ENCODE measurements around the gene CHST5.
"Not testable (repeated sequence)": the region's sequence is repeated elsewhere in the genome, so short reads cannot be mapped to it uniquely, and the experiment has no call there.

CHST5 gene

GRCh38 chr16:75506107-75506506 is 29.8 kb downstream of the CHST5 start:
- DNase-seq (ENCODE audit: low spot score) = no peak

- no peak for DNase-seq (ENCODE audit: low spot score)
Observed at GRCh38 chr16:75503801-75504200, 32.1 kb downstream of the CHST5 start.

GRCh38 chr16:75502916-75503605 is 32.8 kb downstream of the CHST5 start:
- no peak for DNase-seq (ENCODE audit: low spot score)

GRCh38 chr16:75501820-75502219 is 34.1 kb downstream of the CHST5 start:
- not testable (repeated sequence) for DNase-seq (ENCODE audit: low spot score)

GRCh38 chr16:75501359-75501758 is 34.5 kb downstream of the CHST5 start:
- DNase-seq (ENCODE audit: low spot score) = no peak

GRCh38 chr16:75498605-75499322 is 37.1 kb downstream of the CHST5 start:
- DNase-seq (ENCODE audit: low spot score) = not testable (repeated sequence)

GRCh38 chr16:75497558-75497957 is 38.4 kb downstream of the CHST5 start:
- no peak for DNase-seq (ENCODE audit: low spot score)

GRCh38 chr16:75495076-75495674 is 40.7 kb downstream of the CHST5 start, which contains the start of gene CHST6:
Gene CHST6 (minus strand): TSS chr16:75495441. CDS start chr16:75479828, 15,613 bp downstream.
- DNase-seq (ENCODE audit: low spot score) = peak; percentile 86

GRCh38 chr16:75494661-75495075 is 41.2 kb downstream of the CHST5 start:
- no peak for DNase-seq (ENCODE audit: low spot score)

- no peak for DNase-seq (ENCODE audit: low spot score)
Observed at GRCh38 chr16:75494184-75494583, 41.7 kb downstream of the CHST5 start.

- no peak for DNase-seq (ENCODE audit: low spot score)
Observed at GRCh38 chr16:75491876-75492275, 44.0 kb downstream of the CHST5 start.

GRCh38 chr16:75488322-75488721 is 47.6 kb downstream of the CHST5 start:
- DNase-seq (ENCODE audit: low spot score) = no peak

- no peak for DNase-seq (ENCODE audit: low spot score)
Observed at GRCh38 chr16:75486676-75487313, 49.1 kb downstream of the CHST5 start.

GRCh38 chr16:75486014-75486675 is 49.8 kb downstream of the CHST5 start:
- DNase-seq (ENCODE audit: low spot score) = no peak

- no peak for DNase-seq (ENCODE audit: low spot score)
Observed at GRCh38 chr16:75485230-75486013, 50.5 kb downstream of the CHST5 start.

GRCh38 chr16:75483222-75483621 is 52.7 kb downstream of the CHST5 start:
- DNase-seq (ENCODE audit: low spot score) = no peak

GRCh38 chr16:75482434-75483205 is 53.3 kb downstream of the CHST5 start:
- DNase-seq (ENCODE audit: low spot score) = no peak

- DNase-seq (ENCODE audit: low spot score) = peak; percentile 62
Observed at GRCh38 chr16:75481475-75481874, 54.4 kb downstream of the CHST5 start.

GRCh38 chr16:75479421-75479990 is 56.4 kb downstream of the CHST5 start:
- no peak for DNase-seq (ENCODE audit: low spot score)
